GM23338 (cell line): ENCODE measurements around the gene ID2.

ENCODE experiments used
- CREB1 ChIP-seq: fragments of 250-450 bp; sonication (Bioruptor Pico); IDR thresholded peaks from 2 replicates; pipeline ENCODE4 v1.5.0; 2020; ENCODE audit warnings: low read depth, mild to moderate bottlenecking, moderate library complexity
- CTCF ChIP-seq, 2 experiments: fragments of 200-600 bp in 1 of 2; sonication (generic) in 1 of 2; conservative IDR thresholded peaks; 2 replicates each; pipeline versions ENCODE4 v1.5.1 to v1.6.1; 2016 to 2017; ENCODE audit warnings: antibody characterized with exemption in 2 of 2, low read depth in 2 of 2, mild to moderate bottlenecking in 2 of 2, moderate library complexity in 1 of 2
- EZH2 ChIP-seq: fragments of 200-600 bp; sonication (generic); IDR thresholded peaks from one replicate; pipeline ENCODE4 v1.8.0; 2017; ENCODE audit warnings: antibody characterized with exemption, mild to moderate bottlenecking, low read depth; ENCODE audit not compliant: unreplicated experiment
- EZH2phosphoT487 ChIP-seq: fragments of 200-600 bp; sonication (generic); IDR thresholded peaks from one replicate; pipeline ENCODE4 v1.8.1; 2018; ENCODE audit warnings: antibody characterized with exemption; ENCODE audit not compliant: unreplicated experiment
- JUNB ChIP-seq: IDR thresholded peaks from one replicate; pipeline ENCODE4 v1.6.1; 2016; ENCODE audit warnings: antibody characterized with exemption; ENCODE audit not compliant: unreplicated experiment
- POLR2AphosphoS5 ChIP-seq: IDR thresholded peaks from 2 replicates; pipeline ENCODE4 v1.6.1; 2016; ENCODE audit warnings: antibody characterized with exemption, low read depth
- REST ChIP-seq: IDR thresholded peaks from one replicate; pipeline ENCODE4 v1.6.1; 2018; ENCODE audit warnings: antibody characterized with exemption; ENCODE audit not compliant: unreplicated experiment
- STAT1 ChIP-seq: IDR thresholded peaks from one replicate; pipeline ENCODE4 v1.6.1; 2016; ENCODE audit warnings: antibody characterized with exemption; ENCODE audit not compliant: unreplicated experiment
- ZNF114 ChIP-seq: fragments of 250-450 bp; sonication (Bioruptor Pico); IDR thresholded peaks from 2 replicates; pipeline ENCODE4 v1.5.0; 2020; ENCODE audit warnings: mild to moderate bottlenecking, moderate library complexity
- ZNF331 ChIP-seq: fragments of 250-450 bp; sonication (Bioruptor Pico); IDR thresholded peaks from 2 replicates; pipeline ENCODE4 v1.5.0; 2020; ENCODE audit warnings: low read depth, mild to moderate bottlenecking, moderate library complexity

- no peak for TF ChIP-seq CREB1 (CRISPR knock-in tag)
- TF ChIP-seq CTCF (conservative IDR thresholded peaks at IDR 0.05; ENCODE audit: low read depth in 2 of 2) = no peak
- no peak for TF ChIP-seq EZH2phosphoT487
- no peak for TF ChIP-seq POLR2AphosphoS5
- no peak for TF ChIP-seq JUNB
- TF ChIP-seq EZH2 = no peak
- TF ChIP-seq STAT1 = no peak
- TF ChIP-seq ZNF114 (CRISPR knock-in tag) = no peak
- no peak for TF ChIP-seq ZNF331
- TF ChIP-seq REST = no peak
Observed at GRCh38 chr2:8673381-8673780, 8.5 kb upstream of the ID2 start.
